Liver (tissue), 9 donors: Measurements from ENCODE around the gene SURF2. TPM values are rescaled to one million over a fixed set of nuclear protein-coding genes. Genes with fewer than 3 reads are reported as not detected.

ENCODE experiments used
- DNase-seq: peaks from one replicate; pipeline ENCODE4 v3.0.0-alpha.2; 2017; ENCODE audit warnings: low spot score
- H3K27ac ChIP-seq, 2 donors: one replicate each; pipeline ENCODE4 v1.7.0; 2013; ENCODE audit warnings: inconsistent platforms in 2 of 2, low read length in 2 of 2, control low read depth in 1 of 2, low read depth in 1 of 2, mild to moderate bottlenecking in 1 of 2
- H3K27me3 ChIP-seq, 4 donors: one replicate each; pipeline versions ENCODE4 v1.6.1 to v1.7.0; 2013; ENCODE audit warnings: low read length in 3 of 4, inconsistent platforms in 1 of 4, mild to moderate bottlenecking in 1 of 4, moderate library complexity in 1 of 4; ENCODE audit not compliant: control insufficient read depth in 4 of 4, insufficient read depth in 4 of 4
- H3K36me3 ChIP-seq, 4 donors: one replicate each; pipeline versions ENCODE4 v1.6.1 to v1.7.0; 2013; ENCODE audit warnings: low read length in 3 of 4, mild to moderate bottlenecking in 3 of 4, low read depth in 1 of 4, moderate library complexity in 1 of 4; ENCODE audit not compliant: control insufficient read depth in 4 of 4, insufficient read depth in 3 of 4
- H3K4me1 ChIP-seq, 4 donors: one replicate each; pipeline versions ENCODE4 v1.6.1 to v1.7.0; 2013; ENCODE audit warnings: low read length in 3 of 4, mild to moderate bottlenecking in 3 of 4, moderate library complexity in 1 of 4; ENCODE audit not compliant: control insufficient read depth in 4 of 4, insufficient read depth in 4 of 4
- H3K4me3 ChIP-seq, 3 donors: one replicate each; pipeline versions ENCODE4 v1.6.1 to v1.7.0; 2013; ENCODE audit warnings: low read length in 3 of 3, control low read depth in 1 of 3, low read depth in 1 of 3, mild to moderate bottlenecking in 1 of 3
- H3K9ac ChIP-seq, 2 donors: one replicate each; pipeline ENCODE4 v1.7.0; 2013; ENCODE audit warnings: low read length in 2 of 2, mild to moderate bottlenecking in 2 of 2, moderate library complexity in 2 of 2, control low read depth in 1 of 2, low read depth in 1 of 2
- H3K9me3 ChIP-seq, 4 donors: one replicate each; pipeline versions ENCODE4 v1.6.1 to v1.7.0; 2013; ENCODE audit warnings: low read length in 3 of 4; ENCODE audit not compliant: control insufficient read depth in 4 of 4
- EGR1 ChIP-seq, 2 donors: IDR thresholded peaks; 2 replicates each; pipeline ENCODE4 v1.6.1; 2016 to 2018; ENCODE audit warnings: antibody characterized with exemption in 2 of 2, low read depth in 2 of 2
- FOXA1 ChIP-seq: IDR thresholded peaks from 2 replicates; pipeline ENCODE4 v1.6.1; 2016; ENCODE audit warnings: antibody characterized with exemption
- FOXA2 ChIP-seq: IDR thresholded peaks from 2 replicates; pipeline ENCODE4 v1.6.1; 2016; ENCODE audit warnings: antibody characterized with exemption
- GABPA ChIP-seq, 2 donors: IDR thresholded peaks in 1 of 2; conservative IDR thresholded peaks in 1 of 2; 2 replicates each; pipeline ENCODE4 v1.6.1; 2016; ENCODE audit warnings: antibody characterized with exemption in 2 of 2, mild to moderate bottlenecking in 1 of 2, moderate library complexity in 1 of 2
- HNF4A ChIP-seq, 2 donors: conservative IDR thresholded peaks; 2 replicates each; pipeline ENCODE4 v1.6.1; 2016; ENCODE audit warnings: antibody characterized with exemption in 2 of 2, mild to moderate bottlenecking in 2 of 2
- HNF4G ChIP-seq: IDR thresholded peaks from 2 replicates; pipeline ENCODE4 v1.6.1; 2016; ENCODE audit warnings: antibody characterized with exemption
- JUND ChIP-seq, 2 donors: IDR thresholded peaks; 2 replicates each; pipeline ENCODE4 v1.6.1; 2016; ENCODE audit warnings: antibody characterized with exemption in 2 of 2
- NR2F2 ChIP-seq: IDR thresholded peaks from 2 replicates; pipeline ENCODE4 v1.6.1; 2016; ENCODE audit warnings: antibody characterized with exemption
- RAD21 ChIP-seq, 2 donors: IDR thresholded peaks; 2 replicates each; pipeline ENCODE4 v1.6.1; 2016; ENCODE audit warnings: antibody characterized with exemption in 2 of 2, mild to moderate bottlenecking in 2 of 2
- RXRA ChIP-seq, 2 donors: IDR thresholded peaks; 2 replicates each; pipeline ENCODE4 v1.6.1; 2017 to 2018; ENCODE audit warnings: antibody characterized with exemption in 2 of 2, mild to moderate bottlenecking in 1 of 2
- SP1 ChIP-seq: IDR thresholded peaks from 2 replicates; pipeline ENCODE4 v1.6.1; 2018; ENCODE audit warnings: antibody characterized with exemption, mild to moderate bottlenecking
- TAF1 ChIP-seq: conservative IDR thresholded peaks from 2 replicates; pipeline ENCODE4 v1.6.1; 2016; ENCODE audit warnings: antibody characterized with exemption, mild to moderate bottlenecking
- YY1 ChIP-seq: IDR thresholded peaks from 2 replicates; pipeline ENCODE4 v1.6.1; 2016; ENCODE audit warnings: antibody characterized with exemption, mild to moderate bottlenecking
- WGBS: extraction: QIAGEN DNeasy Blood & Tissue Kit; methylation state at CpG from one replicate; pipeline ENCODE4 v1.1.7; 2013; 5-methylcytosine and 5-hydroxymethylcytosine counted together
- polyA plus RNA-seq, 2 donors: library from polyadenylated mRNA; stranded (reverse) in 1 of 2; unstranded in 1 of 2; fragments of 200-250 nt in 1 of 2; fragments of >200 nt in 1 of 2; fragmentation: Nextera tagmentation in 1 of 2; extraction: Ambion mirVana in 1 of 2; gene quantifications; one replicate each; pipeline versions ENCODE4 v1.2.1 to v1.2.3, GENCODE V29; 2013 to 2015
- total RNA-seq, 2 donors: library from RNA; depleted of rRNA; stranded (reverse); fragments of >200 nt; gene quantifications; one replicate each; pipeline ENCODE4 v1.2.3, GENCODE V29; 2014
- TF ChIP-seq, protein P1 (sequence below): IDR thresholded peaks from 2 replicates; pipeline ENCODE4 v1.6.1; 2016; ENCODE audit warnings: antibody characterized with exemption, mild to moderate bottlenecking
- TF ChIP-seq, protein P2 (sequence below): IDR thresholded peaks from 2 replicates; pipeline ENCODE4 v1.6.1; 2016; ENCODE audit warnings: antibody characterized with exemption
- TF ChIP-seq, protein P3 (sequence below): IDR thresholded peaks from 2 replicates; pipeline ENCODE4 v1.6.1; 2016; ENCODE audit warnings: antibody characterized with exemption
- TF ChIP-seq, protein P4 (sequence below): IDR thresholded peaks from 2 replicates; pipeline ENCODE4 v1.6.1; 2016; ENCODE audit warnings: antibody characterized with exemption
- TF ChIP-seq, protein P5 (sequence below): fragments of 150-350 bp; IDR thresholded peaks from 2 replicates; pipeline ENCODE4 v1.5.1; 2017; ENCODE audit warnings: improper control_type of control experiment, low read depth, low read length; ENCODE audit not compliant: missing input control
- donor health status: healthy.
- donor health status: healthy.
- donor health status: healthy.
- donor health status: healthy.
- donor health status: healthy.

Gene SURF2
- total and polyA plus RNA-seq, 4 donors, result 6.0 to 15.8 (median 13.7) TPM

GRCh38 chr9:133347985-133348717 is 8.2 kb upstream of the SURF2 start, which contains the start of the genes MED22 and RPL7A (continued):
- TF ChIP-seq, protein P1, sequence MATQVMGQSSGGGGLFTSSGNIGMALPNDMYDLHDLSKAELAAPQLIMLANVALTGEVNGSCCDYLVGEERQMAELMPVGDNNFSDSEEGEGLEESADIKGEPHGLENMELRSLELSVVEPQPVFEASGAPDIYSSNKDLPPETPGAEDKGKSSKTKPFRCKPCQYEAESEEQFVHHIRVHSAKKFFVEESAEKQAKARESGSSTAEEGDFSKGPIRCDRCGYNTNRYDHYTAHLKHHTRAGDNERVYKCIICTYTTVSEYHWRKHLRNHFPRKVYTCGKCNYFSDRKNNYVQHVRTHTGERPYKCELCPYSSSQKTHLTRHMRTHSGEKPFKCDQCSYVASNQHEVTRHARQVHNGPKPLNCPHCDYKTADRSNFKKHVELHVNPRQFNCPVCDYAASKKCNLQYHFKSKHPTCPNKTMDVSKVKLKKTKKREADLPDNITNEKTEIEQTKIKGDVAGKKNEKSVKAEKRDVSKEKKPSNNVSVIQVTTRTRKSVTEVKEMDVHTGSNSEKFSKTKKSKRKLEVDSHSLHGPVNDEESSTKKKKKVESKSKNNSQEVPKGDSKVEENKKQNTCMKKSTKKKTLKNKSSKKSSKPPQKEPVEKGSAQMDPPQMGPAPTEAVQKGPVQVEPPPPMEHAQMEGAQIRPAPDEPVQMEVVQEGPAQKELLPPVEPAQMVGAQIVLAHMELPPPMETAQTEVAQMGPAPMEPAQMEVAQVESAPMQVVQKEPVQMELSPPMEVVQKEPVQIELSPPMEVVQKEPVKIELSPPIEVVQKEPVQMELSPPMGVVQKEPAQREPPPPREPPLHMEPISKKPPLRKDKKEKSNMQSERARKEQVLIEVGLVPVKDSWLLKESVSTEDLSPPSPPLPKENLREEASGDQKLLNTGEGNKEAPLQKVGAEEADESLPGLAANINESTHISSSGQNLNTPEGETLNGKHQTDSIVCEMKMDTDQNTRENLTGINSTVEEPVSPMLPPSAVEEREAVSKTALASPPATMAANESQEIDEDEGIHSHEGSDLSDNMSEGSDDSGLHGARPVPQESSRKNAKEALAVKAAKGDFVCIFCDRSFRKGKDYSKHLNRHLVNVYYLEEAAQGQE, result peak; percentile 86

GRCh38 chr9:133348718-133349573 is 7.4 kb upstream of the SURF2 start:
- peaks cover 6 to 53% (median 26%) of the 10 kb centered on the region in 4 donors for H3K36me3 ChIP-seq
- no peaks in the 10 kb centered on the region for H3K9me3 ChIP-seq
- H3K27me3 ChIP-seq, result no peaks in the 10 kb centered on the region
- 19% methylated on average over 25 of the region's 25 CpGs for WGBS
- TF ChIP-seq, protein P2, sequence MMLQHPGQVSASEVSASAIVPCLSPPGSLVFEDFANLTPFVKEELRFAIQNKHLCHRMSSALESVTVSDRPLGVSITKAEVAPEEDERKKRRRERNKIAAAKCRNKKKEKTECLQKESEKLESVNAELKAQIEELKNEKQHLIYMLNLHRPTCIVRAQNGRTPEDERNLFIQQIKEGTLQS, result no peak
- TF ChIP-seq, protein P3, sequence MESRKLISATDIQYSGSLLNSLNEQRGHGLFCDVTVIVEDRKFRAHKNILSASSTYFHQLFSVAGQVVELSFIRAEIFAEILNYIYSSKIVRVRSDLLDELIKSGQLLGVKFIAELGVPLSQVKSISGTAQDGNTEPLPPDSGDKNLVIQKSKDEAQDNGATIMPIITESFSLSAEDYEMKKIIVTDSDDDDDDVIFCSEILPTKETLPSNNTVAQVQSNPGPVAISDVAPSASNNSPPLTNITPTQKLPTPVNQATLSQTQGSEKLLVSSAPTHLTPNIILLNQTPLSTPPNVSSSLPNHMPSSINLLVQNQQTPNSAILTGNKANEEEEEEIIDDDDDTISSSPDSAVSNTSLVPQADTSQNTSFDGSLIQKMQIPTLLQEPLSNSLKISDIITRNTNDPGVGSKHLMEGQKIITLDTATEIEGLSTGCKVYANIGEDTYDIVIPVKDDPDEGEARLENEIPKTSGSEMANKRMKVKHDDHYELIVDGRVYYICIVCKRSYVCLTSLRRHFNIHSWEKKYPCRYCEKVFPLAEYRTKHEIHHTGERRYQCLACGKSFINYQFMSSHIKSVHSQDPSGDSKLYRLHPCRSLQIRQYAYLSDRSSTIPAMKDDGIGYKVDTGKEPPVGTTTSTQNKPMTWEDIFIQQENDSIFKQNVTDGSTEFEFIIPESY, result no peak
- TF ChIP-seq, protein P4, sequence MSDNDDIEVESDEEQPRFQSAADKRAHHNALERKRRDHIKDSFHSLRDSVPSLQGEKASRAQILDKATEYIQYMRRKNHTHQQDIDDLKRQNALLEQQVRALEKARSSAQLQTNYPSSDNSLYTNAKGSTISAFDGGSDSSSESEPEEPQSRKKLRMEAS, result no peak
- TF ChIP-seq TAF1 (no peak), YY1 (no peak), NR2F2 (no peak), GABPA (IDR thresholded peaks at IDR 0.05 in 1 of 2, conservative IDR thresholded peaks at IDR 0.05 in 1 of 2) (no peak), RXRA (IDR thresholded peaks at IDR 0.05) (no peak), EGR1 (IDR thresholded peaks at IDR 0.05; ENCODE audit: low read depth in 2 of 2) (no peak), HNF4G (no peak), SP1 (no peak), RAD21 (IDR thresholded peaks at IDR 0.05) (no peak), HNF4A (conservative IDR thresholded peaks at IDR 0.05) (no peak), JUND (IDR thresholded peaks at IDR 0.05) (no peak), FOXA2 (no peak), FOXA1 (no peak)
- TF ChIP-seq, protein P1, result no peak
- TF ChIP-seq, protein P5, sequence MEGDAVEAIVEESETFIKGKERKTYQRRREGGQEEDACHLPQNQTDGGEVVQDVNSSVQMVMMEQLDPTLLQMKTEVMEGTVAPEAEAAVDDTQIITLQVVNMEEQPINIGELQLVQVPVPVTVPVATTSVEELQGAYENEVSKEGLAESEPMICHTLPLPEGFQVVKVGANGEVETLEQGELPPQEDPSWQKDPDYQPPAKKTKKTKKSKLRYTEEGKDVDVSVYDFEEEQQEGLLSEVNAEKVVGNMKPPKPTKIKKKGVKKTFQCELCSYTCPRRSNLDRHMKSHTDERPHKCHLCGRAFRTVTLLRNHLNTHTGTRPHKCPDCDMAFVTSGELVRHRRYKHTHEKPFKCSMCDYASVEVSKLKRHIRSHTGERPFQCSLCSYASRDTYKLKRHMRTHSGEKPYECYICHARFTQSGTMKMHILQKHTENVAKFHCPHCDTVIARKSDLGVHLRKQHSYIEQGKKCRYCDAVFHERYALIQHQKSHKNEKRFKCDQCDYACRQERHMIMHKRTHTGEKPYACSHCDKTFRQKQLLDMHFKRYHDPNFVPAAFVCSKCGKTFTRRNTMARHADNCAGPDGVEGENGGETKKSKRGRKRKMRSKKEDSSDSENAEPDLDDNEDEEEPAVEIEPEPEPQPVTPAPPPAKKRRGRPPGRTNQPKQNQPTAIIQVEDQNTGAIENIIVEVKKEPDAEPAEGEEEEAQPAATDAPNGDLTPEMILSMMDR, result no peak
- peak overlapping the region; percentile 79 to 95 for H3K9ac ChIP-seq
- peak overlapping the region; percentile 72 to 91 (median 85) for H3K4me3 ChIP-seq
- H3K4me1 ChIP-seq, result peaks cover 4 to 25% (median 13%) of the 10 kb centered on the region in 4 donors
- DNase-seq, result no peak
- H3K27ac ChIP-seq, result peak overlapping the region; percentile 81 to 85
